Measurements from ENCODE around the gene NR3C2.
A peak's percentile ranks its signal among the peaks of the same experiment; 100 is the strongest.

Gene NR3C2

GRCh38 chr4:148053298-148054003 is 388.8 kb downstream of the NR3C2 start:
- TF ChIP-seq ARNTL (CRISPR knock-in tag; IDR thresholded peaks at IDR 0.05; ENCODE audit: borderline replicate concordance, low read depth) = no peak
- TF ChIP-seq ESRRG (CRISPR knock-in tag; IDR thresholded peaks at IDR 0.05) = no peak
- TF ChIP-seq TSHZ2 (CRISPR knock-in tag; IDR thresholded peaks at IDR 0.05) = no peak
- no peak for TF ChIP-seq SNAI2 (CRISPR knock-in tag; IDR thresholded peaks at IDR 0.05)
- TF ChIP-seq PATZ1 (CRISPR knock-in tag; IDR thresholded peaks at IDR 0.05; ENCODE audit: borderline replicate concordance) = no peak
- no peak for TF ChIP-seq CSDC2 (CRISPR knock-in tag; IDR thresholded peaks at IDR 0.05)
- no peak for TF ChIP-seq ZNF70 (CRISPR knock-in tag; IDR thresholded peaks at IDR 0.05)
- no peak for TF ChIP-seq CREB5 (CRISPR knock-in tag; IDR thresholded peaks at IDR 0.05; ENCODE audit: low read depth)
- peak; percentile 69 for ATAC-seq

GRCh38 chr4:148052448-148052847 is 389.8 kb downstream of the NR3C2 start:
- no peak for TF ChIP-seq ZNF70 (CRISPR knock-in tag; IDR thresholded peaks at IDR 0.05)
- TF ChIP-seq ARNTL (CRISPR knock-in tag; IDR thresholded peaks at IDR 0.05; ENCODE audit: borderline replicate concordance, low read depth) = no peak
- no peak for TF ChIP-seq TSHZ2 (CRISPR knock-in tag; IDR thresholded peaks at IDR 0.05)
- no peak for TF ChIP-seq ZNF8 (CRISPR knock-in tag; IDR thresholded peaks at IDR 0.05)
- TF ChIP-seq POU6F1 (CRISPR knock-in tag; IDR thresholded peaks at IDR 0.05; ENCODE audit: borderline replicate concordance, low read depth) = no peak
- TF ChIP-seq ZNF565 (CRISPR knock-in tag; conservative IDR thresholded peaks at IDR 0.05; ENCODE audit: low read depth) = no peak
- TF ChIP-seq SNAI2 (CRISPR knock-in tag; IDR thresholded peaks at IDR 0.05) = no peak
- no peak for TF ChIP-seq CSRNP3 (CRISPR knock-in tag; IDR thresholded peaks at IDR 0.05)
- TF ChIP-seq PPARA (CRISPR knock-in tag; IDR thresholded peaks at IDR 0.05; ENCODE audit: borderline replicate concordance) = no peak
- no peak for TF ChIP-seq GLIS3 (CRISPR knock-in tag; IDR thresholded peaks at IDR 0.05)
- no peak for TF ChIP-seq TCF4 (CRISPR knock-in tag; IDR thresholded peaks at IDR 0.05; ENCODE audit: borderline replicate concordance)
- no peak for TF ChIP-seq ZFP30 (CRISPR knock-in tag; IDR thresholded peaks at IDR 0.05)
- no peak for TF ChIP-seq PATZ1 (CRISPR knock-in tag; IDR thresholded peaks at IDR 0.05; ENCODE audit: borderline replicate concordance)
- no peak for TF ChIP-seq CSDC2 (CRISPR knock-in tag; IDR thresholded peaks at IDR 0.05)
- TF ChIP-seq ESRRG (CRISPR knock-in tag; IDR thresholded peaks at IDR 0.05) = no peak
- TF ChIP-seq TOX (CRISPR knock-in tag; IDR thresholded peaks at IDR 0.05; ENCODE audit: borderline replicate concordance) = no peak
- TF ChIP-seq ZFP3 (CRISPR knock-in tag; IDR thresholded peaks at IDR 0.05) = no peak
- no peak for TF ChIP-seq CREB5 (CRISPR knock-in tag; IDR thresholded peaks at IDR 0.05; ENCODE audit: low read depth)
- TF ChIP-seq ZC3H10 (CRISPR knock-in tag; IDR thresholded peaks at IDR 0.05) = no peak
- no peak for TF ChIP-seq OSR1 (CRISPR knock-in tag; IDR thresholded peaks at IDR 0.05)

More at GRCh38 chr4:148052448-148052847, 389.8 kb downstream of the NR3C2 start:
- ATAC-seq = peak; percentile 26; the same call in 1 of the 3 replicates
